HG02981 (cell line): ENCODE measurements around the gene WNT1.

Source experiments
- ATAC-seq: cut with Tn5 transposase; IDR thresholded peaks from one replicate; pipeline ENCODE4 v1.9.1; 2021; ENCODE audit warnings: mild to moderate bottlenecking, moderate library complexity; ENCODE audit not compliant: unreplicated experiment

WNT1 gene

DNA sequence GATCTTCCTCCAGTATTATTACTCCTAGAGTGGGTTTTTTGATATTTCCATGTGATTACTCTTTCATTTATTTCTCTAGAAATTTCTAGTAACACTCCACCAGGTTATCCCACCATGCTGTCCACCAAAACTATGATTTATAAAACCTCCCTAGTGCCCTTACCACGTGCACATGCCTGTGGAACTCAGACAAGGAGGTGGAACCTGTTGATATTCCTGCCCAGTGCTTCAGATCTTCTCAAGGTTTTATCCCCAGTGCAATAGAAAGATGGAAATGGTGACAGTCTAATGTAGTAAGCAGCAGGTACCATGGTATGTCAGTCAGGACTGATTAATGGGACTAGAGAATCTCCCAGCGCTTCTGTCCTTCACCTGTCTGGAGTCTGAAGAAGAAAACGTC lies 17.3 kb upstream of the WNT1 start:
- no peak for ATAC-seq

DNA sequence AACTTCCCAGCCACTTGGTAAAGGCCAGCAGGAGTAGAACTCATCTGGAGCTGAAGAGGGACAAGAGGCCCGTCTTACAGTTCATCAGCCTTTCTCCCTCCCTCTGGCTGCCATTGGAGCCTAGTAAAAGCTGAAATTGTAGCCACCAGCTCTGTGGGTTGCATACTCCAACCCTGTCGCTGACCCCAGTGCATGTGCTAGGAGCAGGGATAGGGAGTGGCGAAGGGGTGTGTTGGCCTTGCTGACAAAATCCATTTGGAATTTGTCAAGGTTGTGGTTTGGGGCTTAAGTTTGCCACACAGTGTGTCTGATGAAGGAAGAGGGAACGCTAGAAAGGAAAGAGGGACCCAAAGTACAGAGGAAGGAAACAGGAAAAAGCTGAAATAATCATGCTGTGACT lies 16.8 kb upstream of the WNT1 start:
- ATAC-seq: no peak

DNA sequence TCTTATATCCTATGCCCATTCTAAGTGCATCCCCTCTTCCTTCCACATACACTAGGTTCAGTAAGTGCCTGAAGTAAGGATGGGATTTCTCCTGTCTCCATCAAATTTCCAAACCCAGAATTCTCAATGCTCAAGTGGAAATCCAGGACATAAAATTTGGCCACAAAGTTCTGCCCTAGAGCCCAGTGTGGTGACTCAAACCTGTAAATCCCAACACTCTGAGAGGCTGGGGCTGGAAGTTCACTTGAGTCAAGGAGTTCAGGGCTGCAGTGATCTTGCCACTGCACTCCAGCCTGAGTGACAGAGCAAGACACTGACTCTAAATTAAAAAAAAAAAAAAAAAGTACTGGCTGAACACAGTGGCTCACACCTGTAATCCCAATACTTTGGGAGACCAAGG lies 16.3 kb upstream of the WNT1 start:
- no peak for ATAC-seq

DNA sequence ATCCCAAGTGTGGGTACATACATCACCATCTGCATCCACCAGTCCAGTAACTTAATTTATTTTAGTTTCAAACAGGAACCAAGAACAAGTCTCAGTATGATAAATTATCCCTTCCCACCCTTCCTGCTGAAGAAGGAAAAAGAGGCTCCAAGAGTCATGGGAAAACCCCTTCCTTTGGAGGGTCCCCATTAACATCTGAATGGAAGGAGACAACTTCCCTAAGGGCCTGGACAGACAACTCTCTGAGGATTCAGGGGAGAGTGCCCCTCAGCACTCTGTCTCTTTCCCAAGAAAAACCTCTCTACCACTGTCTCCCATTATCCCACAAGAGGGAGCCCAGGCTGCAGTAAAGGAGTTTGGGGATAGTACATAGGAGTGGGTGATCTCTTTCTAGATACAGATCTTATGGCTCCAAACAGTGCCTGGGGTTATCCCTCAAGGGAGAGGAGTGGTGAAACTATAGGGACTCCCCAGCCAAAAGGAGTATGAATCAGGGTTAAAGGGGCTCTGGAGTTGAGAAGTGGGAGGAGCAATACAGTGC lies 12.8 kb upstream of the WNT1 start:
- ATAC-seq: no peak

DNA sequence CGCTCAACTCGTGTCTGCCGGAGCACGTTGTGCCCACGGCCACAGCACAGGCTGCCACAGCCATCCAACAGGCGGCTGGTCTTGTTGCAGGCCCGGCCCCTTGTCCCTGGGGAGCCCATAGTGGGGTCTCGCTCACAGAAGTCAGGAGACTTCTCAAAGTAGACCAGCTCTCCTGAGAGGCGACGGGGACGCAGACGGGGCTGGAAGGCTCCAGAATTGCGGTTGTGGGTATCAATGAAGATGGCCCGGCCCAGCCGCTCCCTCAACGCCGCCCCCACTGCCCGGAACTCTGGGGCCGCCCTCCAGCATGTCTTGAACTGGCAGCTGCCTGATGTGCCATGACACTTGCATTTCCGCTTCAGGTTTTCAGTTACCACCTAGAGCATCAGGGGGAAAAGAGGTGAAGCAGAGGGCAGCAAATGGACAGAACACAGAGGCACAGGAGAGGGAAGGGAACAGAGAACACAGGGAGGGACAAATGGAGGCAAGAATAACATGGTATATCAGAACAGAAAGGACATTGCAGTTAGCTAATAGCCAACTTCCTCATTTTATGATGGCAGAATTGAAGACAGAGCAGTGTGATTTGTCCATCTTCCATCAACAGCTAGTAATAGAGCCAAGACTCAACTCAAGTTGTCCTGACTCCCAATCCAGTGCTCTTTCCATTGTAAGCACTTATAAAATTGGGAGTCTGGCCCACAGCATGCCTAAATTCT lies 11.8 kb upstream of the WNT1 start:
- no peak for ATAC-seq

DNA sequence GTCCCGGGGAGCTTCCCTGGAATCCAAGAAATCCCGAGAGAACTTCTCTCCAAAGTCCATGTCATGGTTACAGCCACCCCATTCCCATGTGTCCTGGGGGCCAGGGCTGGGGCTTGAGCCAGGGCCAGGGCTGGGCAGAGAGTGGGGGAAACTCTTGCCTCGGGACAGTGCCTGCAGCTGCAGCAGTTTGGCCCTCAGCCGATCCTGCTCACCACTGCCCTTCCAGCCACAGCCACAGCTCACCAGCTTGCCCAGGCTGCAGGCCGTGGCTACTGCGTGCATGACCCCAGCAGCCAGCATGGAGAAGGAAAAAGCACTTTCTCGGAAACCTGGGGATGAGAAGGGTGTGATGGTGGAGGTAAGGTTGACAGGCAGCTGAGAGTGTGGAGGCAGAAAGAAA lies 10.1 kb upstream of the WNT1 start:
- ATAC-seq: no peak

DNA sequence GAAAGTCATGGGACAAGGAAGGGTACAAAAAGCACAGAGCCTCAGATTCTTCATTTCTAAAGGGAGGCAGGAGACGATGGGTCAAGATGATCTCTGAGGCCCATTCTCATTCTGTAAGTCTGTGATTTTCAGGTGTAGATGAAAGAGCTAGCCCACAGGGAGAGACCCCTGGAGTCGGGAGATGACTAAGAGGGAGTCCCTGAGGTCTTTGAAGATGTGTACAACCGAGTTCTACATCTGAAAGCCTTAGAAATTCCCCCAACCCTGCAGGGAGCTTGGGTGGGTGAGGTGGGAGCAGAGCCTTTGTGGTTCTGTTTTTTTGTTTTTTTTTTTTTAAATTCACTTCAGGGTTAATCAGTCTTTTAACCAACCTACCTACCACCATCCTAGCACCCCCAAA lies 9.7 kb upstream of the WNT1 start:
- no peak for ATAC-seq

DNA sequence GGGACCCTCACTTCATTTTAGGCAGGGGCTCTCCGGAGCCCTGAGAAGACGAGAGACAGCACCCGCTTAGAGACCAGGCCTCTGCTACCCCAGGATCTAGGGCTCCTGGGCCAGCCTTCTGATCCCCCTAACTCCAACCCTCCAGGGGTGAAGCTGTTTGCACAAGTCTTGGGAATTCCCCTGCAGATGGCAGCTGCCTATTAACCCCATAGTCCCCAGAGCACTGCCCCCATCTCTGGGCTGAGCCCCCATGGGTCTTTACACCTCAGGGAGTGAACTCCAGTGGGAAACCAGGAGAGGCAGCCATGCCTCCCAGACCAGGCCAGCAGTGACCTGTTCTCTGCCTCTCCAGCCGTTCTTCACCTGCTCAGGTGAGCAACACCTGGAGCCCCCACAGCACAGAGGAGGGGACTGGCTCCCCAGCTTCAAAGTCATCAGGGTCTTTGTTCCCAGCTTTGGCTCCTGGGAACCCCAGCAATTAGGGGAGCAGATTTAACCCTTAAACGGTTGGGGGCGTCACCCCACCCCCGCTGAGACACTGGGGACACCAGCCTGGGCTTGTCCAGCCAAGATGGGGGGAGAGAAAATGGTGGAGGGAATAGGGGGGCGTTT lies 8.9 kb upstream of the WNT1 start:
- no peak for ATAC-seq

DNA sequence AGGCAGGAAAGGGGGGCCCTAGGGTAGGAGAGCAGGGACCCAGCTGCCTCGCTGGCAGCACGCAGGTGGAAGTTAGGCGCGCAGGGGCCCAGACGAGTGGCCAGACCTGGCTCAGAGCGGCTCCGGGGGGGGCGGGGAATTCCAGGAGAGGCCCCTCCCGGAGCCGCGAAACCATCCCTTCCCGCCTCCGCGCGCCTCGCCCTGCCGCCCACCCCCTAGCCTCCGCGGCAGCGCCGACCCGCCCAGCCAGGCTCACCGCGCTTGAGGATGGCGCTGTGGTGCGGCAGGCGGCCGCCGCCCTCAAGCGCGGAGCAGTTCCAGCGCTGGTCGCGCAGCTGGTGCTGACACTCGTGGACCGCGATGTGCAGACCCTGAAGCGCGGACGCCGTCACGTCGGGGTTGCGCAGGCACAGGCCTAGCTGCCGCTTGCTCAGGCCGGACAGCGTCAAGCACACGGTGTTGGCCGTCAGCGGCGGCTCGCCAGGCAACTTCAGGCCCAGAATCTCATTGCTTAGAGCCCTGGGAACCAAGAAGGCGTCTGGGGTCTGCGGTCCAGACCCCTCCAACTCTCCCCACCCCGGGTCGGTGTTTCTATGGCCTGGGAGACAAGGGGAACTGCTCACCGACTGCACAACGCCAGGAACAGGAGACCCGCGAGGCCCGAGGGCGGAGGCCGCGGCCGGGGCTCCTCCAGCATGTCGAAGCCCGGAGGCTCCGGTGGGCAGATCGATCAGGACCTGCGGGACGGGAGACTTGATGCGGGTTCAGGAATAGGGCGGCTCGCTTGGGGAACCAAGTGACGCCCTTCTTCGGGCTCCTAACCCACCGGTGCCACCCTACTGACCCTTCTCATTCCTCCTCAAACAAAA lies 8.1 kb upstream of the WNT1 start:
- no peak for ATAC-seq

DNA sequence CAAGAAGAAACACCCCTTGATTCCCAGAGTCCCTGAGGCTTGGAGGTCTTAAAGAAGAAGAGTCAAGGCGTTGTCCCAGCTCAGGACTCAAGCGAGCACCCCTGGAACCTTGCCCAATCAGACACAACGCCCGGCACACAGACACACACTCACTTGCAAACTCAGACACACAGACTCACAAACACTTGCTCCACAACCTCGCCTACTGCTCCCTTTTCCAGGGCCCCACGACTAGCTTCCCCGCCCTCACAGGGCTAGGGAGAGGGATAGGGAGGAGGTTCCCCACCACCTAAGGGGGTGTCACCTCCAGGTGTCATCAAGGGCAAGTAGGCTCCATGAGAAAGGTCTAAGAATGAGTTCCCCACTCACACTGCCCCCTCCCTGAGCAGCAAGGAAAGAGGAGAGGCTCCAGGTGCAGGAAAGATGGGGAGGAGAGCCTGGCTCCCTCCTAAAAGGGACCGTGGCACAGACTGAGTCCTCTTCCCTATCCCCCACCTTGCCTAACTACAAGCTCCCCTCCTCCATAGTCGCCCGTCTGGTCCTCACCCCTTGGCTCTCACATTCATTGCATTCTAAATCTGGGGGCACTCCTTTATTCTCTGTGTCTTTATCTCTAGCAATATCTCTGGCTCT lies 7.3 kb upstream of the WNT1 start:
- ATAC-seq: no peak

DNA sequence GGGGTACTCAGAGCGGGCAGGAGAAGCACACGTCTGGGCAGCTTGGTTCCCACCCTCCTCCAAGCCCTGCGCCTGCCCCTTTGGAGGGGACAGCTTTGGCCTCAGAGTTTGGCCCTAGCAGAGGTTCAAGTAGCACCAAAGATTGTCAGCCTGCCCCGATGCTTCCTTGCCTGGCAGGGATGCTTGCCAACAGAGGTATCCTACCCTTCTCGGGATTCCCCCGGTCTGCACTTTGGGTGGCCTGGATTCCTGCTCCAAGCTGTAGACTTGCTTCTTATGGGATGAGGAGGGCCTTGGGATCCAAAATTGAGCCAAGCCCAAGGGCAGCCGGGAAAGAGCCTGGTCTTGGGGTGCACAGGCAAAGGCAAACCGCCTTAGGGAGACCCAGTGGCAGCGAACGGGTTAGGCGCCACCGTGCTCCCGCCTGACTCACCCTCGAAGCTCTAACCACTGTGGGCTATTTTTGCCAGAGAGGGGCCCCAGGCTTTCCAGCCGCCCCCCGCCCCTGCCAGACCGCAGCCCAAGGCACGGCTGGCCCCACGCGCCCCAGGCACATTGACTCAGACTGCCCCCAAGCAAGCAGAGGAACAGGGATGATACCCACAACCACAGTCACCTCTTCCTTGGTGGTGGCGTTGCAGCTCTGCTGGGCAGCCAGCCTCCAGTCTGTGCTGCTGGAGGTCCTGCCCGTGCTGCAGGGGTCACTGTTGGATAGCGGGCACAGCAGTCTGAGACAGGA lies 5.7 kb upstream of the WNT1 start:
- no peak for ATAC-seq

DNA sequence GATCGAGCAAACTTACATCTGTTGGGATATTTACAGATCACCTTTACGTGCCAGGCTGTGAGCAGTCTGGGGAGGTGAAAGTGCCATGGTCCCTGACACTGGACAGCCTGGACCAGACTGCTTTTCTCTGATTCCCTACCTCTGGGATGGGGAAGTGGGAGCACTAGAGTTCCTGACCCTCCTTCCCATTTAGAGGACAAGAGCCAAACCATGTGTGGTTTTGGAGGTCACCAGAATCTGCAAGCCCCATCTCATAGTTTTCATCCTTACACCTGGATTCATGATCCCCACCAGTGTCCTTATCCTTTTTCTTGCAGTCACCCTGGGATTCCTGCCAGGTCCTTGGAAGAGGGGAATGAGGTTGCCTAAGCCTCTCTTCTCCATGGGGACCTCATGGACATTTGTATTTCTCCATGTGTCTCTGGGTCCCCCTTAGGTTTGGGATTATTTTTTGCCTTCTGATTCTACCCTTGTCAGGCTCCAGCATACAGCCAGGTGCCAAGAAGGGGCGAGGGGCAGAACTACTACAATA lies 5.1 kb upstream of the WNT1 start:
- ATAC-seq: no peak

DNA sequence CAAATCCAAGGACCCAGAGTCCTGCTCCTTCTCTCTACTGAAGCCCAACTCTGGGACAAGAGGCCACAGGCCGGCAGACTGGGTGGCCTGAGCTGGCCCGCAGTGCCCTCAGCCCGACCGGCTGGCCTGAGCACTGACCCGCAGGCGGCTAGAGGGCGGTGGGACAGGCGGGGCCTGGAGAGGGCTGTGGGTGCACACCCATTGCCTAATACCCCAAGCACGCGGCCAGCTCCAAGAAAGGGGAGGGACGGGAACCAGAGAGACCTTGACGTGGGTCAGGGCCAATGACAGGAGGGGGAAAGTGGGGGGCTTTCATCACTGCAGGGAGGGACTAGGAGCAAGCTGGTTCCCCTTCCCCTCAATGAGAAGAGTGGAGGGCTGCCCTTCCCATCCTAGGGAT lies 4.6 kb upstream of the WNT1 start:
- ATAC-seq: no peak

DNA sequence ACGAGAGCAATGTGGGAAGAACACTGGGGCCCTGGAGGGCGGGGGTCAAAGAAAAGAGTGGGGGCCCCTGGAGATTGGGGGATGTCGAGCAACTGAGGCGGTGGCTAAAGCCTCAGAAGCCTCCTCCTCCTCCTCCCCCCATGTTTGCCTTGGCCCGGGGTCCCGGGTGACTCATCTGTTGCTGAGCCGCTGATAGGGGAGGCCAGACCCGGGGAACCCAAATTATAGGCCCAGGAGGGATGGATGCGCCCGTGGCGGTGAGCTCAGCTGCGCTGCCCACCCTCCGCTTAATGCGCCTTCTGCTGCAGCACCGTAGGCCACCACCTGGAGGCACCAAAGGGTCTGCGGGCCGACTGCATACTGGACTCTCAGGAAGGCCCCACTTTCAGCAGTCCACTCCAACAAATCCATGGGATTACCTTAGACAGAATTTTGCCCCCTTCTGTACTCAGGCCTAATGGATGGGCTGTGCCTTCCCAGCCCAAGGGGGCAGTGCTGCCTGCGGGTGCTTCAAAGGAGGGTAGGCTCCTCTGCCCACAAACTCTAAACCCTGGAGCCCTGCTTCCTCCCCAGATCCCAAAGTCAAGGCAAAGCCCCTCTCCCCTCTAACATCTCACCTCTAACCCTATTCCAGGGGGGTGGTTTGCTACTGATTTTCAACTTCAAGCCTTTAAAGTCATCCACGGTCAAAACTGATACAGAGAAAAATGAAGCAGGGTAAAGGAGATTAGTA lies 4.0 kb upstream of the WNT1 start:
- ATAC-seq: no peak

DNA sequence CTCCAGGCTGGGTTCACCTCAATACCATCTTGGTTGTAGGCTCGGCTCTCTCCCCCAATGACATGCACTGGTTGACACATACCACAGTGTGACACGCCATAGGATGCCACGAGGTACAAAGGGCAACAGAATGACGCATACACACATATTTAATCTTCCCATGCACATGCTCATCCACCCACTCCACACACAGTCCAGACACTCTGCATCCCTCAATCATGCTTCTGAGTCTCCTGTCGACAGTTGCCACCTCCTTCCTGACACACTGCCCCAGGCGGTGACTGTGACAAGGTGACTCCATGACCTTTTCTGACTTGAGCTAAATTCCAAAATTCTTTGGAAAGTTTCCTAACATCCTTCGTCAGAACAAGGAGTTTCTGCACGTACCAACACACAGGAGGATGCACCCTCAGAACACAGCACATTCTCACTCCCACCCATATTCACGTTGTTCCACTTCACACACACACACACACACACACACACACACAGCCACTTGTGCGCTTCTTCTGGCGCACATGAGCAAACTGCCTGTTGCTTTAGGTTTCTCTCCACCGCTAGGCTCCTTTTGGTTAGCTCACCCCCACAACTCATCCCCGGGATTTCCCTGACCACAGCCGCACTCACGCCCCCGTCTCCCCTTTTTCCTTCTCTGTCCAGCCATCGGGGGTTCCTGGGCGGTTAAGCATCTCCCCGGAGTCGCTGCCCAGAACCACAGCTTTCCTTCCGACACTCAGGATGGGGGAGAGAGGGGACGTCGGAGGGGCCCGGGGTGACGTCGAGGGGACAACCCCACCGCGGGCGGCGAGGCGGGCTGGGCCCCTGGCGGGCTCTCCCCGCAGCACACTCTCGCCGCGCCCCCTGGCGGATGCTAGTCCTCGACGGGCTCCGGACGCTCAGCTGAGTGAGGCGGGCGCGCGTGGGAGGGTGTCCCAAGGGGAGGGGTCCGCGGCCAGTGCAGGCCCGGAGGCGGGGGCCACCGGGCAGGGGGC lies 536 bp upstream of the WNT1 start:
- peak; percentile 46 for ATAC-seq

DNA sequence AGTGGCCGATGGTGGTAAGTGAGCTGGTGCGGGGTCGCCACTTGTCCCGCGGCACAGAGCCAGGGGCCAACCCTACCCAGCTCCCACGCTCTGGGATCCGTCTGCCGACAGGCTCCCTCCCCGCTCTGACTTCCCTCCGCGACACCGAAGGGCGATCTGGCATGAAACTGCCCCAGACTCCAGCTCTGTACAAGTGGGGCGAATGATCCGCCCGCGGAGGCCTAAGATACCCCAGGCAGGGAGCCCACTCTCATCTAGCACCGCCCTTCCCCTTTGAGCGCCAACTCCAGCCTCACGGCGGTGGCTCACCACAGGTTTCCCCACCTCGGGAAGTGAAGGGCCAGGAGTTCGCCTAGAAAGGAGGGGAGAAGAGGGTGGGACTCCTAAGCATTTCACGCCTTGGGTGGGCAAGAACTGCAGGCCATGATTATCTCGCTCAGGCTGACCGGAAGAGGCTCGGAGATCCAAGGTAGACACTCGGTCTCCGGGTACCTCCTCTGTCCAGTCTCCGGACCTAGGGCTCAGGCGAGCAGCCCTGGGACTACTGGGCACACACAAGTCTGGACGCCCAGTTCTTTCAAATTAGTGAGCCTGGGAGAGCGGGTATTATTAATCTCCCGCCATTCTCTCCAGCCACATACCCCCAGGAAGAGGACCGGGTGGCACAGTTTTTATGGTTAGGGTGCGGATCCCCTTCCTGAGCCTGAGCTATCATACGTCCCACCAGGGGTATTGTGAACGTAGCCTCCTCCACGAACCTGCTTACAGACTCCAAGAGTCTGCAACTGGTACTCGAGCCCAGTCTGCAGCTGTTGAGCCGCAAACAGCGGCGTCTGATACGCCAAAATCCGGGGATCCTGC lies 849 bp downstream of the WNT1 start:
- no peak for ATAC-seq

DNA sequence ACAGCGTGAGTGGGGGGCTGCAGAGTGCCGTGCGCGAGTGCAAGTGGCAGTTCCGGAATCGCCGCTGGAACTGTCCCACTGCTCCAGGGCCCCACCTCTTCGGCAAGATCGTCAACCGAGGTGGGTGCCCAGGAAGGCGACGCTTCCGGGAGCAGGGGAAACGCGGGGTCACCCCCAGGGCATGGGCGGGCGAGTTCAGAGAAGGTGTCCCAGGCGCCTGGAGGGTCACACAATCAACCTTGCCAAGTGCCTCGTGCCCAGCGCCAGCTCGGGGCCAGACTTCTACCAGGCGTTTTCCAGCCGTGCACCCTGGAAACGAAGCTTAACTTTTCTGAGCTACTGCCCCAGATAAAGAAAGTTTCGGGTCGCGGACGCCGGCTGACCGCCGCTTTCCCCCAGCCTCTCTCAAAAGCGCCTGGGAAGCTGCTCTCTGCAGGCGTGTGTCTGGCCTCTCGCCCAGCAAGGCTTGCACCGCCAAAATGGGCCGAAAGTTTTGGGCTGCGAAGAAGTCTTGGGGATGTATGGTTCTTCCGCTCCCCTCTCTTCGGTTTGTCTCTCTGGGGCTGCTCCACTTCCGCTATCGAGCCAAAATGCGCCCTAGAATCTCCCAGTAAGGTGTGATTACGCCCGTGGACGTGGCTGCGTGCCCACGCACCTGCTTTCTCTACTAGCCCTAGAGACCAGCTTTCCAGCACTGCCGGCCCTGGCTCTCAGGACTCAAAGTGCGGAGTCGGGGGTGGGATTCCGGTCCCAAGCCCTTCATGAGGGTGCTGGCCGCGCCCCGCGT lies 1.7 kb downstream of the WNT1 start:
- no peak for ATAC-seq
